Epithelial cell of prostate (primary cell): Measurements from ENCODE around the gene AKAP8L.

ENCODE experiments used
- DNase-seq: peaks from one replicate; pipeline ENCODE4 v3.0.0-alpha.2; 2011; ENCODE audit warnings: low read depth, low spot score
- H3K27ac ChIP-seq: fragments of 450-650 bp; 2 replicates; pipeline ENCODE4 v1.5.1; 2017; ENCODE audit warnings: mild to moderate bottlenecking

The AKAP8L gene

GRCh38 chr19:15436012-15436825 is 17.4 kb upstream of the AKAP8L start:
- no peak overlapping the region for H3K27ac ChIP-seq
- no peak for DNase-seq

GRCh38 chr19:15433519-15434069 is 14.8 kb upstream of the AKAP8L start:
- H3K27ac ChIP-seq, result no peak overlapping the region

DNA sequence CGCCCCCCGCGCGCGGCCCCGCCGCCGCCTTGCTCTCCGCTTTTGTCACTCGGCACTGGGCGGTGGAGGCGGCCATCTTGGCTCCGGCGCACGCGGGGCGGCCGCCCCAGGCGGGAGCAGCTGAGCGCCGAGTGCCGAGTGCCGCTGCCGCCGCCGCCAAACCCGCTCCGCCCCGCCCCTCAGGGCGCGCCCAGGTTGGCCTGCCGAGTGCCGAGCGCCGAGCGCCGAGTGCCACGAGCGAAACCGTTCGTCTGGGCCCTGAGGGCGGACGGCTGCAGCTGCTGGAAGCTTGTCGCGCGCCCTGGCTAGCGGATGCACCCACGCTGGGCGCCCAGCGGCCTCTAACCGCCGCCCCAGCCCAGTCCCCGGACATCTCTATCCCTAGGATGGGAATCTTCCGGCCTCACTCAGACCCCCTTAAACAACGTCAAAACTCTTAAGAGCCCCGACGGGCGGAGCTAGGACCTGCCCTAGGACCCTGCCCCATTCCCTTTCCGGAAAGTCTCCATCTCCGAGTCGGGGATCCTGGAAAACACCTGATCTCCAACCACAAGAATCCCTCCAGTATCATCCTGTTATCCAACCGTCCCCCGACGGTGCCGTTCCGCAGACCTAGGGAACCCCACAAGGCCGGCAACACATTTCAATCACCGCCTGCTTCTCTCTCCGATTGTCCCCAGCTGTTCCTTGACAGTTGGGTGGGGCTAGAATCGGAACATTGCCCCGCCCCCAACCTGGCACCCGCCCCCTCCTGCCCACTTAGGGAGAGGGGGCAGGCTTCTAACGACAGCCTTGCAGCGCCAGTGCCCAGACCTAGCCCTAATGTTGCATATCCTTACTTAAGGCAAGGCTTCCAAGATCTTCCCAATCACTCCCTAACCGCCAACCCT is 14.1 kb upstream of the AKAP8L start:
- H3K27ac ChIP-seq, result no peak overlapping the region
- peak; percentile 44 for DNase-seq

More at GRCh38 chr19:15433519-15434069, 14.8 kb upstream of the AKAP8L start:
- DNase-seq, result no peak

GRCh38 chr19:15432018-15432494 is 13.3 kb upstream of the AKAP8L start:
- H3K27ac ChIP-seq, result peak overlapping the region; percentile 22
- no peak for DNase-seq

DNA sequence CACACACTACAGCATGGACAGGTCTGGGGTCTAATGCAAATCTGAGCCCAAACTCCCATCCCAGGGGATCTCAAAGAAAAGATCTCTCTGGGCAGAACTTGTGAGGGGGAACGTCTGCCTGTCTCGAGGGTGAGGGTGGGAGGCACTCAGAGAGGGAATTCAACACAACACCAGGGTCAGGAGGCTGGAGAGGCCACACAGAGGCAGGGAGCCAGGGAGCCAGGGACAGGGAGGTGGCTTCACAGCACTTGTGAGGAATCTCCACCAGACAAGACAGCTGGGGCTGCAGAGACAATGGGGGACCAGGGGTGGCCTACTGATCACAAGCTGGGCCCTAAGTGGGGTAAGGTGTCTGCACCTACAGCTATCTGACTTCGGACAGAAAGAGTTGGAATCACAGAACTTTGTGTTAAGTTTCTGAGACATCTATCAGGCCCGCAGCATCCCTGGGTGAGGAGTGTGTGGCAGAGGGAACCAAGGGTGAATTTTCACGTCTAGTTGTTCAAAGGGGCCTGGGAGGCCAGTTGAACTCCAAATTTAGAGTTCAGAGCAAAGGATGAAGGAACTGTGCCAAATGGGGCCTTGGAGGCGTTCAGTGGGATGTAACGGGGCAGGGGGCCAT is 12.7 kb upstream of the AKAP8L start:
- peak overlapping the region; percentile 22 for H3K27ac ChIP-seq
- no peak for DNase-seq

- H3K27ac ChIP-seq, result no peak overlapping the region
- DNase-seq, result no peak
Measured at GRCh38 chr19:15430526-15431120, 11.8 kb upstream of the AKAP8L start.

GRCh38 chr19:15429825-15430467 is 11.2 kb upstream of the AKAP8L start:
- no peak for DNase-seq
- H3K27ac ChIP-seq, result no peak overlapping the region

GRCh38 chr19:15428956-15429824 is 10.4 kb upstream of the AKAP8L start:
- DNase-seq, result no peak
- no peak overlapping the region for H3K27ac ChIP-seq

- DNase-seq, result no peak
- H3K27ac ChIP-seq, result no peak overlapping the region
Measured at GRCh38 chr19:15427991-15428471, 9.2 kb upstream of the AKAP8L start.

GRCh38 chr19:15427350-15427700 is 8.5 kb upstream of the AKAP8L start:
- no peak overlapping the region for H3K27ac ChIP-seq

GRCh38 chr19:15426485-15427349 is 7.9 kb upstream of the AKAP8L start:
- no peak overlapping the region for H3K27ac ChIP-seq
- DNase-seq, result no peak

More at GRCh38 chr19:15427350-15427700, 8.5 kb upstream of the AKAP8L start:
- DNase-seq, result no peak

DNA sequence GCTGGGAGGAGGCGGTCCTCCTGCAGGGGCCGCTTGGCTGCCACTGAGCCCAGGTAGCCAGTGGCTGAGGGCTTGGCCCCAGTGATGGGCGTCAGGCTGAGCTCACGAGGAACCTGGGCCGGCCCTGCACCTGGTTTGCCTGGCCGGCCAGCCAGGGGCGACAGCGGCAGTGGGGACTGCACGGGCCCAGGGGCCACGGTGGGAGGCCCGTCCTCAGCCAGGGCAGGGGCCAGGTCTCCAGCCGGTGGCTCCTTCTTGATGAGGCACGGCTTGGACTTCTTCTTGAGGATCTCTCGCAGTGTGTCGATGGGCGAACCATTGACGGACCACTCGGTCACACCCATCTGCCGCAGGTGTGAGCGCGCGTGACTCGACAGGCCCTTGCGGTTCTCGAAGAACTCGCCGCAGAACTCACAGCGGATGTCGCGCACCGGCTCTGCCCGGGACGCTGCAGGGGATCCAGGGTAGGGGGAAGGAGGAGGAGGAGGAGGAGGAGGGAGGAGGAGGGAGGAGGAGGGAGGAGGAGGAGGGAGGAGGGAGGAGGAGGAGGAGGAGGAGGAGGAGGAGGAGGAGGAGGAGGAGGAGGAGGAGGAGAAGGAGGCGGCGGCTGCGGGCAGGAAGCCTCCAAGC is 6.6 kb upstream of the AKAP8L start:
- DNase-seq, result no peak
- H3K27ac ChIP-seq, result no peak overlapping the region

DNA sequence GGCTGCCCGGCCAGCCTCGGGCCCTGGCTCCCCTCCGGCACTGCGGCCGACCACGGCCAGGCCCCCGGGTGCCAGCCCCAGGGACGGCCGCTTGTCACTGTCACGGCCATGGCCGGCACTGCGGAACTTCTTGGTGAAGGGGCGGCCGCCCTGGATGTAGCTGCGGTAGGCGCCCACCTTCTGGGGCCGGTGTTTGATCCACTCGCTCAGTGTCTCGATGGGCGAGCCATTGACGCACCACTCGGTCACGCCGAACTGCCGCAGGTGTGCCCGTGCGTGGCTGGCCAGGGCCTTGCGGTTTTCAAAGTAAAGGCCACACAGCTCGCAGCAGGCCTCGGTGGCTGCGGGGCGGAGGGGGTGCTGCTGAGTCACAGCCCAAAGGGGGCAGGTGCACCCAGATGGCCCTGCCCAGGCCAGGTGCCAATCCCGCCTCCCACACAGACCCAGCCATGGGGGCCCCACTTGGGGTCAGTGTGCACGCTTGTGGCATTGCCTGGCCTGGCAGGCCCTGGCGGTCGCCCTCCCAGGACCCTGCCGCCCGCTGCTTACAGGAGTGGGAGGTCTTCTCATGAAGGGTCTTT is 6.0 kb upstream of the AKAP8L start:
- DNase-seq, result no peak
- no peak overlapping the region for H3K27ac ChIP-seq

GRCh38 chr19:15424121-15424520 is 5.3 kb upstream of the AKAP8L start:
- no peak for DNase-seq
- H3K27ac ChIP-seq, result no peak overlapping the region

DNA sequence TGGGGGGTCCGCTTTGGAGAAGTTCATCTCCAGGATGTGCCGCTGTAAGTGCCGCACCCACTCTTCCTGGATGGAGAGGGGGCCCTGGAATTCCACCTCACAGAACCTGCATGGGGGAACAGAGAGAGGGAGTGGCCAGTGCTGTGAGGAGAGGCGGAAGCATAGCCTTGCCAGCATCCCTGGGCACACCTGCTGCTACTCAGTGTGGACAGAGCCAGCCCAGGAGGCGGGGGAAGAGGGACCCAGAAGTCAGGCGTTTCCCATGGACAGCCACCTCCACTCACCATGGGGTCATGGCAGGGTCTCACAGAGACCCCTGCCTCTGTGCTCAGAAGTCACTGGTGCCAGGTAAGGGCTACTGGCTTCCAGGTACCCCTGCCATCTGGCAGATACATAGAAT is 4.3 kb upstream of the AKAP8L start:
- no peak for DNase-seq
- no peak overlapping the region for H3K27ac ChIP-seq

DNA sequence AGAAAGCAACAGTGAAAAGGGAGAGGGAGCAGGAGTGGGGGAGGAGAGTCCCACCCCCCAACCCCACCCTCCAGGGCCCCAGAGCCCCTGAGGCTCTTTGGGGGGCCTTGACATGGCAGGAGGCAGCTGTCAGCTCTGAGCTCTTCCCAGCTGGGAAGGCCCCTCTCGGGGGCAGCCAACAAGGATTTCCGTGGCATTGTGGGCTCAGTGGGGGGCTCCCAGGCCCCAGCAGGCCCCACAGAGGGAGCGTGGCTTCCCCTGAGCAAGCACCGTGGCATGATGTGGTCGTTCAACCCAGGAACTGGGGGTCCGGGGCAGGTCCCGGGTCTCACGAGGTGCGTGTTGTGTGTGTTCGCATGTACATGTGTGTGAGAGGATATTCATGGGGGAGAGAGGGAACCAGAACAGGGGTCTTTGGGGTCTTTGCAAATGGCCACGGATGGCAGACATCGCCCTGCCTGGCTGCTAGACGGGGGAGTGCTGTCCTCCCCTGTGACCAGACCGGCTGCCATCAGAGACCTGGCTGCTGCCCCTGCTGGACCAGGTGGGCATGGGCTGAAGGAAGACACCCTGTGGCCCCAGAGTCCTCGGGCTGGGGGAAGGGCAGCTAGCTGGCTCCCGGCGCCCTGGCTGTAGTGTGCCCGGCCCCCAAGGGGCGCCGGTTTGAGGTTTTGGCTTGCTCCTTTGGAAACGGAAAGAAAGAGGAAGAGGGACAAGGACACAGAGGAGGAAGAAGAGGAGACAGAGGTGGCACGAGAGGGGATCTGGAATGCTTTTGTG is 3.7 kb upstream of the AKAP8L start:
- no peak overlapping the region for H3K27ac ChIP-seq
- no peak for DNase-seq
